Panc1 (cell line): Measurements from ENCODE around the gene AP1S2.

Experiments
- POLR2AphosphoS5 ChIP-seq: IDR thresholded peaks from 2 replicates; pipeline ENCODE4 v1.6.1; 2012; ENCODE audit warnings: mild to moderate bottlenecking, low read depth, low read length, moderate library complexity
- SIN3A ChIP-seq: IDR thresholded peaks from 2 replicates; pipeline ENCODE4 v1.6.1; 2012; ENCODE audit warnings: low read depth, mild to moderate bottlenecking, low read length, moderate library complexity, borderline replicate concordance; ENCODE audit not compliant: insufficient read depth
- TF ChIP-seq, protein P1 (sequence below): fragments of 450-650 bp; IDR thresholded peaks from 2 replicates; pipeline ENCODE4 v1.5.1; 2017; ENCODE audit warnings: mild to moderate bottlenecking

- TF ChIP-seq SIN3A (no peak), POLR2AphosphoS5 (no peak)
- TF ChIP-seq, protein P1, sequence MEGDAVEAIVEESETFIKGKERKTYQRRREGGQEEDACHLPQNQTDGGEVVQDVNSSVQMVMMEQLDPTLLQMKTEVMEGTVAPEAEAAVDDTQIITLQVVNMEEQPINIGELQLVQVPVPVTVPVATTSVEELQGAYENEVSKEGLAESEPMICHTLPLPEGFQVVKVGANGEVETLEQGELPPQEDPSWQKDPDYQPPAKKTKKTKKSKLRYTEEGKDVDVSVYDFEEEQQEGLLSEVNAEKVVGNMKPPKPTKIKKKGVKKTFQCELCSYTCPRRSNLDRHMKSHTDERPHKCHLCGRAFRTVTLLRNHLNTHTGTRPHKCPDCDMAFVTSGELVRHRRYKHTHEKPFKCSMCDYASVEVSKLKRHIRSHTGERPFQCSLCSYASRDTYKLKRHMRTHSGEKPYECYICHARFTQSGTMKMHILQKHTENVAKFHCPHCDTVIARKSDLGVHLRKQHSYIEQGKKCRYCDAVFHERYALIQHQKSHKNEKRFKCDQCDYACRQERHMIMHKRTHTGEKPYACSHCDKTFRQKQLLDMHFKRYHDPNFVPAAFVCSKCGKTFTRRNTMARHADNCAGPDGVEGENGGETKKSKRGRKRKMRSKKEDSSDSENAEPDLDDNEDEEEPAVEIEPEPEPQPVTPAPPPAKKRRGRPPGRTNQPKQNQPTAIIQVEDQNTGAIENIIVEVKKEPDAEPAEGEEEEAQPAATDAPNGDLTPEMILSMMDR: no peak
Observed at GRCh38 chrX:15858051-15858450, 3.4 kb upstream of the AP1S2 start.
